ENCODE results near the gene SYNDIG1.

Gene SYNDIG1
- total RNA-seq: 0 reads per million in 4 experiments

DNA sequence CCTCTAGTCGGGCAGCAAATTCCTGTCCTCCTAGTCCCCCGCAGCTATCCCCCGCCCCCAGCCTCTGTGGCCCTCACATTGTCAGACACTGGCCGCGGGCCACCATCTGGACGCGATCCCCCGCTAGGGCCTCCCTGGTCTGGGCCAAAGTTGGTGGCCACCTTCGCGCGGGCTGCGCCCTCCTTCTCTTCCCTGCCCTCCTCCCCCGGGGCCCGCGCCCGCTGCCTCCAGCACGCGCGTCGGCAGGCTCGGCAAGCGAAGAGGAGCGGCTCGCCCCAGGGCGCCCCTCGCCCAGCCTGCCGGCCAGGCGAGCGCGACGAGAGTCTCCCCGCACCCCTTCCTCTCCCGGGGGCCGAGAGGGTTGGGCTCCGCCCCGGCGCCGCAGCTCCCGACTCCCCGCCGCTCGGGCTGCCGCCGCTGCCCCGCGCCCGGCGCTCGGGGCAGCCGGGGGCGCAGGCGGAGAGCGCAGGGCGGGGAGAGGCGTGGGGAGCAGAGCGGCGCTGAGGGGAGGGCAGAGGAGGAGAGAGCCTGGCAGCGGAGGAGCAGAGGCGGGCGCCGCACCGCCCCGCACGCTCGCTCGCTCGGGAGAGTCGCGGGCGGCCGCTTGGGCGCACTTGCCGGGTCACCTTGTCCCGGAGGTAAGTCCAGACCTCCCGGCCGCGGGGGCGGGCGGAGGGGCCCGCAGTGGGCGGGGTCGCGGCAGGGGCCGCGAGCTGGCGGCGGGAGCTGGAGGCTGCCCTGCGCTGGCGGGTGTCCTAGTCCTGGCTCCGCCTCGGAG, at the start of gene SYNDIG1:
SYNDIG1 (plus strand) TSS at position 514 of the 778 bp plus-strand sequence. CDS start 73,469 bp downstream, outside the sequence.
- DNase-seq: no peak

DNA sequence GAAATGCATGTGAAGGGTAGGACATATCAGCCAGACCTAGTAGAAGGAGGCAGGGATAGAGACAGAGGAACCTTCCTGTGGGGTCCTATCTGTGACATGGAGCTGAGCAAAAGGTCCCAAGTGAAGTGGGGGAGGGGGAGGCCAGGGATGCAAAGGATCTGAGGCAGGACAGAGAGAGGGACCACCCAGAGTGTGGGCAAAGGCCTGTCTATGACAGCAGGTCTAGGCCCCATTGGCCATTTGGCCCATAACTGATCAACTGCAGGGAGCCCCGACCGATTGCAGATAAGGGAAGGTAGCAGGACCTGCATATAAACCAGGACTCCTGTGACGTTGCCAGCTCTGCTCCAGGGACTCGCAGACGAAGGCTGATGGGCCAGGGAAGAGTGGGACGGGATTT, 49.6 kb upstream of the SYNDIG1 start:
- no peak for DNase-seq

DNA sequence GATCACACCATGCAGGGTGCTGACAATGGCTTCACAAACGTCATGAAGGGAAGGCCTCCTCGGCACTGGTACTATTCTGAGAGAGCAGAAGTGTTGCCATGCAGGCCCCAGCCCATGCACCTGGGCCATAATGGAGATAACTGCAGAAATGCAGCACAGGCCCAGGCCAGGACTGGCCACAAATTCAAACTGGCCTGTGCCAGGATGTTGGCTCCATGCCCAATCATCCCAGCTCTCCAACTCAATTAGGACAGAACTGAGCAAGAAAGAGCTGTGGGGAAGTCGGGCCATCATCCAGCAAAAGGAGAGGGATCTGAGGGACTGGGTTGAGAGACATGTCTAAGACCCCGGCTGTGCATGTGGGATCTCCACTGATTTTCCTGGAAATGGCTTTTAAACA, 48.9 kb upstream of the SYNDIG1 start:
- no peak for DNase-seq

DNA sequence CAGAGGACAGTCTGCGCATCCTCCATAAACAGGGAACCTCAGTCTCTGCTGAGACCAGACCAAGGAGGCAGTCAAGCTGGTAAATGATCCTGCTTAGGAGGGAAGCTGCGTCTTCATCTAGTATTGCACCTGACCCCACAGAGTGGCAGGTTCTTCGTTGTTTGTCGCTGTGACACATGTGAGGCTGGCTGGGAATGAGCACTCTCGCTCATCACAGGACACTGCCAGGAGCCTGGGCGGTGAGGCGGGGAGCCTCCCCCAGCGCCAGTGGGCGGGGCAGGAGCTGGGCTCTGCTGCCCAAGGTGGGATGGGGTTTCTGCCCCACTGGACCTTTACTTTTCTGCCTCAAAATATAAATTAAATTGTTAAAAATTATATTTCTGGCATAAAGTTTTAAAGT, 48.4 kb upstream of the SYNDIG1 start:
- DNase-seq: no peak

DNA sequence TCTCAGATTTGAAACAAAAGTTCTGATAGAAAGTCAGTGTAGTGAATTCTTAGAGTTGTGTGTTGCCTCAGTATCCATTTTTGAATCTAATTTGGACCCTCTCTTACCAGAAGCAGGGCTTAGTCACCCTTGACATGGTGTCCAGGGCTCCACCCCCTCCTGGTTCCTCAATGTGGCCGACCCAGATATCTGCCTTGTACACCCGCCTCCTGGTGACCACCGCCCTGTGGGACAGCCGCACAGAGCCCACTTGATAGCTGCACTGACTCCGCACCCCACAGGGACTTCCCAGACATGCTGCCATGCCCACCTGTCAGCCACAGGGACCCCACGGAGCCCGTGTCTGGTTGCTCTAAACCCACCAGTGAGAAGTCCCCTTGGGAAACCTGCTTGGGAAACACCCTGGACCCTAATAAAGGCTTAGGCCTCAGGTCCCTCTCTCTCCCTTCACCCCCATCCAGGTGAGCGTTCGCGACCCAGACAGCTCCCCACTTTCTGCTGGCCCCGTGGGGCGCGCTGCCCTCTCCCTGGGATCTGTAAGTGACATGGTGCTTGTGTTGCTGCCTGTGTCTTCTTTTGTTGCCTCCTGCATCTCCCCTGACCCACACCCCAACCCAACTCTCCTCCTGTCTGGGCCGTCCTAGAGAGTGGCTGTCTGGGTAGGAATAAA, 47.2 kb upstream of the SYNDIG1 start:
- no peak for DNase-seq

DNA sequence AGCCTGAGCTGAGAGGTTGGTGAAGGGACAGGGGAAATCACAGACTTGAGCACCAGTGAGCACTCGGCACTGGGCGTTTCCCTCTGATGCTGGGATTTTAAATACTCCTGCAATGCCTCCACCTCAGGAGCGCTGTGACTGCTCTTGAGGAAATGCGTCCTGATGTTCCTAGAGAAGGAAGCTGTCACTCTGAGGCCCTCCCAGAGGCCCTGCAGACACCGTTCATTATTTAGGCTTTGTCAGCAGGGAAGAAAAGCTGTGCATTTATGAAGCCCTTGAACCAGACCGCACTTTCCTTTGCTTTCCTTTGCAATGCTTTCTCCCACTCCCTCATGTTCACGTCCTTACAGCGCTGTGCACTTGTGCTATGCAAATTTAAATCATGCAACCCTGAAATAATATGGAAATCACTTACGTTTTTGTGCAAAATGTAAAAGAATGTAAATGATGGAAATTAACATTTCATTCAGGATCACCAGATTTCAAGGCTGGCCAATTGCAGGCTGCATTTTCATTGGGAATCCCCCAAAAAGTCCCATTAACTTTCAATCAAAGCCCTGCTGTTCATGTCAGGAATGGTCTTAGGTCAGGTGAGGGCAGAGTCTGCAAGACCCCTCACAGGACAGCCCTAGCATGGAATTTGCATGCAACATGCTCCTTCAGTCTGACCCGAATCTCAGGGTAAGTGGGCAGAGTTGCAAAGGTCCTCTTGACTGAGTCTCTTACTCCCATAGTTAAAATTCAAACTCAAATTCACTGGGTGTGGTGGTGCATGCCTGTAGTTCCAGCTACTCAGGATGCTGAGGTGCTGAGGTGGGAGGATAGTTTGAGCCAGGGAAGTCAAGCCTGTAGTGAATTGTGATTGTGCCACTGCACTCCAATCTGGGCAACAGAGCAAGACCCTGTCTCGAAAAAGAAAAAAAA, 45.8 kb upstream of the SYNDIG1 start:
- DNase-seq: no peak

DNA sequence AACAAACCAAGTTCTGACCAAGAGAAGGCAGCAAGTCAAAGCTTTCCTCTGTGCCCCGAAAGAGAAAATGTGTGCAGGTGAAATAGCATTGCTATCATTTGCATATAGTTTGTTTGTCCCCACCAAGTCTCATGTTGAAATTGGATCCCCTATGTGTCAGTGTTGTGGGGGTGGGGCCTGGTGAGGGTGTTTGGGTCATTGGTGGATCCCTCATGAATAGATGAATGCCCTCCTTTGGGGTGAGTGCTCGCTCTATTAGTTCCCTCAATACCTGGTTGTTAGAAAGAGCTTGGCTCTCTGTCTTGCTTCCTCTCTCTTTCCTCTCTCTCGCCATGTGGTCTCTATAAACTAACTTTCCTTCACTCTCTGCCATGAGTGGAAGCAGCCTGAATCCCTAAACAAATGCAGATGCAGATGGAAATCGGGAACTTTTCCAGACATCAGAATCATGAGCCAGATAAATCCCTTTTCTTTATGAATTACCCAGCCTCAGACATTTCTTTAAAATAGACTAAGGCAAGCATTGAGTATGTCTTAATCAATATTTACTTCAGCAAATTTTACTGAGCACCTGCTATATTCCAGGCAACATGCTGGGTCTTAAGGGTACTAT, 43.8 kb upstream of the SYNDIG1 start:
- no peak for DNase-seq

DNA sequence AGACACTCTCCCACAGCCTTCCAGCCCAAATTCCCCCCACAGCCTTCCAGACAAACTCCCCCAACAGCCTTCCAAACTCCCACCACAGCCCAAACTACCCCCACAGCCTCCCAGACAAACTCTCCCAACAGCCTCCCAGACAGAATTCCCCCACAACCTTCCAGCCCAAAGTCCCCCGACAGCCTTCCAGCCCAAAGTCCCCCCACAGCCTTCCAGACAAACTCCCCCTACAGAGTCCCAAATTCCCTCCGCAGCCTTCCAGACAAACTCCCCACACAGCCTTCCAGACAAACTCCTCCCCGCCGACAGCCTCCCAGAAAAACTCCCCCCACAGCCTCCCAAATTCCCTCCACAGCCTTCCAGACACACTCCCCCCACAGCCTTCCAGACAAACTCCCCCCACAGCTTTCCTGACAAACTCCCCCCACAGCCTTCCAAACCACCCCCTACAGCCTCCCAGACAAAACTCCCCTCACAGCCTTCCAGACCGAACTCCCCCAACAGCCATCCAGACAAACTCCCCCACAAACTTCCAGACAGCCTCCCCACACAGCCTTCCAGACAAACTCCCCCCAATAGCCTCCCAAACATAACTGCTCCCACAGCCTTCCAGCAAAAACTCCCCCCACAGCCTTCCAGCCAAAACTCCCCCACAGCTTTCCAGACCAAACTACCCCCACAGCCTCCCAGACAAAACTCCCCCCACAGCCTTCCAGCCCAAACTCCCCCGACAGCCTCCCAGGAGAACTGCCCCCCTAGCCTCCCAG, 38.0 kb upstream of the SYNDIG1 start:
- DNase-seq: no peak

DNA sequence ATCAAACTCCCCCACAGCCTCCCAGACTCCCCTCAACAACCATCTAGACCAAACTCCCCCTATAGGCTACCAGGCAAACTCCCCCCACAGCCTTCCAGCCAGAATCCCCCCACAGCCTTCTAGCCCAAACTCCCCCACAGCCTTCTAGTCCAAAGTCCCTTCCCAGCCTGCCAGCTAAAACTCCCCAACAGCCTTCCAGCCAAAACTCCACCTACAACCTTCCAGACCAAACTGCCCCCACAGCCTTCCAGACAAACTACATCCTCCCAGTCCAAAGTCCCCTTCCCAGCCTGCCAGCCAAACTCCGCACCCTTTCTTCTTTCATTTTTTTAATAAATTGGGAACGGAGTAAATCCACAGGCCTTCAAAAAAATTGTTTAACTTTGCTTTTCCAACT, 37.4 kb upstream of the SYNDIG1 start:
- DNase-seq: no peak

DNA sequence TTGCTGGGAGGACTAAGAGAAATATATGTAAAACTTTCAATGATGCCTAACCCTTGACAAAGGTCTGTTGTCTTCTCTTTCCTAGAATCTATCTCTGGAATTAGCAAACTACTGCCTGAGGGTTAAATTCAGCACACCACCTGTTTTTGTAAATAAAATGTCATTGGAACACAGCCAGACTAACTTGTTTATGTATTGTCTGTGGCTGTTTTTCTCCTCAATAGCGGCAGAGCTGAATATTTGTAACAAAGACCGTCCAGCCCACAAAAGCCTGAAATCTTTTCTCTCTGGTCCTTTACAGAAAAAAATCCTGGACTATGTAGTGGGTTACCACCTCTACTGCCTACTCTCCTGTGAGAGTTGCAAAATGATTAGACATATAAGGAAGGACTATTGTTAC, 33.3 kb upstream of the SYNDIG1 start:
- DNase-seq: no peak

DNA sequence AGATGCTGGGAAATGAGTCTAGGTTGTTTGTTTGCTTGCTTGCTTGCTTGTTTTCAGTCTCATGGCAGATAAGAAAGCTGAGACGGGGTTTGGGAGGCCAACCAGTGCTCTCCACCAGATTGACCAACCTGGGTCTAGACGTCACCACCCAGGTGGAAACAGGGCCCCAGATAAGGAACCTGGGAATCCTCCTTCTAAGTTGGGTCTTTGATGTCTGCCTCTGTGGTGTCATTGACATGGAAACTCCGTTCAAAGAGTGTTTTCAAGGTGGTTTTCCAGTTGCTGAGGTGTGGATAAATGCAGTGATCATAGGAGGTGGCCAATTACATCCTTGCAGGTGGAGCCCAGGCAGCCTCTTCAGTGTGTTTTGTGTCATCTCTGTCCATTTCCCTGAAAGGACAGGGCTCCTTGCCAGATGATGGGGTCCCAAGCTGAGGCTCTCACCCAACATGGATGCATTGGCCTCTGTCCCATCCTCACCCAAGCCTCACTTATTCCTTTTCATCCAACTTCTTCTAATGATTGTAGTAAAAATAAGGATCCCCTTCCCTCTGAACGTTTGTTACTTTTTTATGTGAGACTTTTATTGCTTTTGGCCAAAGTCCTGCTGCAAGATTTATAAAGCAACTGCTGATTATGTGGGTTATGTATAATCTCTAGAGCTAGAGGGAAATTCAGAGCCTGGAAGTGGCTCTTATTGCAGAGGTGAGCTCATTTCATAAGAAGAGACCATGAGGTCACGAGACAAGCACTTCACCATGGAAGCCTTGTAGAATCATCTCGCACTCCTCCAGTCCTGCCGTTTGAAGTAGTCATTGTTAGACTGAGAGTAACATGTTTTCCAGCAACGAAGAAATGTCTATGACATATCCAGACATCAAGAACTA, 32.0 kb upstream of the SYNDIG1 start:
- DNase-seq: no peak

DNA sequence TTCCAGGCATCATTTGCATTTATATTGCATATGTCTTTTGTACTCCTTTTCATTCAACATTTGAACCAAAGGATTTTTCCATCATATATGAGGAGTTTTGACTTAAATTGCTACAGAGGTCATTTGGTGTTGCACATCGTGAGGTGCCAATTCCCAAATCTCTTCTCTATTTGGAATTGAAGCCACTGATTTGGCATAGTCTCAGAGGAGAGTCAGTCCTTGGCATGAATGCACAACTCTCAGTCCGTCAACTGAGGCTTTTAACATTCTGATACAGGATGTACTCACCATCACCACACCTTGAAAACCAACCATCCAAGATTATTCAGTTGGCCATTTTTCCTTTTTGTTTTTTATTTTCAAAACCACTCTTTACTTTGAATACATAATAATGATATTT, 31.1 kb upstream of the SYNDIG1 start:
- DNase-seq: no peak

DNA sequence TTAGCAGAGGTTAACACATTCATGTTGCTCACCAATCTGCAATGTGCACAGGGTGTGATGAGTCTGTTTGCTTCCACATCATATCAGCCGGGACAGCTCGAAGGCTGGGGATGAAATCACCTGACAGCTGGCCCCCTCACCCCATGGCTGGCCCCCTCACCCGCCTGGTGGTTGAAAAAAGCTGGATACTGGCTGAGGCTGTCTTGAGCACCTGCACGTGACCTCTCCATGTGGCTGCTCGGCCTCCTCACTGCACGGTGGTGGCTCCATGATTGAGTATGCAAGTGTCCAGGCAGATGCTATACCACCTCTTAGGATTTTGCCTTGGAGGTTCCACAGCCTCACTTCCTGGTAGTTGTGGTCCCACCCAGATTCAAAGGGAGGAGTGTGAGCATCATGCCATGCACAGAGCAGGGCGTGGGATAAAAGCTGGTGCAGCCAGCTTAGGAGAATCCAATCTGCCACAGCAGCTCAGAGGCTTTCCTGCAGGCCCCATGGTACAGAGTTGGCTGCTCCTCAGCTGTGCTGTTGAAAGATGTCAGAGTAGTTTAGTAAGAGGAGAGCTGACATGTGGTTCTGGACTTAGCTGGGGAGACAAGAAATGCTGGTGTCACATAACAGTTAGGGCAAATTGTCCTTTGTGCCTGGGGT, 29.6 kb upstream of the SYNDIG1 start:
- no peak for DNase-seq

DNA sequence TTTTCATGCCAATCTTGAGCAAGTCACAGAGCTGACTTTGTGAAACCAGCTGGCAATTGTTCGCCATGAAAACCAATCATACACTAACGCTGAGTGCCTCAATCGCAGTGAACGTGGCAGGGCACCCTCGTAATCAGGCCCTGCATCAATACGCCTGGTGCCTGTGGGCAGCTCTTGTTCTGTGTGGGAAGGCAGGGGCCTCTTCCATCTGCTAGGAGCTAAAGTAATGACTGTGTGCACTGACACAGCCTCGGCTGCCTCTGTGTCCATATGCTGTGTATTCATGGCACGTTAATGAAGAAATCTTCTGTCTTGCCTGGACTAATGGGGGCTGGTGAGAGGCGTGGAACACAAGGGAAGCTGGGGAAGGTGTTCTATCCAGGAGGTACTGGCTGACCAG, 27.8 kb upstream of the SYNDIG1 start:
- DNase-seq: no peak

DNA sequence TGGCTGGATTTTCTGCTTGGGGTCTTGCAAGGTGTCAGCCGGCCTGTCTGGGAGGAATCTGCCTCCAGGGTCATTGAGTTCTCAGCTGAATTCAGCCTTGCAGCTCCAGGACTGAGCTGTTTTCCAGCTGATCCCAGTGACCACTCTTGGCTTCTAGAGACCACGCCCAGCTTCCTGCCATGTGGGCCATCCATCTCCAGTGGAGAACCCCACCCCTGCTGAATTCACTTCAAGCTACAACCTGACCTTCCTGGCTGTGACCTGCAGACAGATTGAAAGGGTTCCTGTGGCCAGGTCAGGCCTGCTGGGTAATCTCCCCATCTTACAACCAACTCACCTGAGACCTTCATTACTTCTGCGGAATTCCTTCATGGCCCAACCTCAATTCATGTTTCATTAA, 26.5 kb upstream of the SYNDIG1 start:
- DNase-seq: no peak

DNA sequence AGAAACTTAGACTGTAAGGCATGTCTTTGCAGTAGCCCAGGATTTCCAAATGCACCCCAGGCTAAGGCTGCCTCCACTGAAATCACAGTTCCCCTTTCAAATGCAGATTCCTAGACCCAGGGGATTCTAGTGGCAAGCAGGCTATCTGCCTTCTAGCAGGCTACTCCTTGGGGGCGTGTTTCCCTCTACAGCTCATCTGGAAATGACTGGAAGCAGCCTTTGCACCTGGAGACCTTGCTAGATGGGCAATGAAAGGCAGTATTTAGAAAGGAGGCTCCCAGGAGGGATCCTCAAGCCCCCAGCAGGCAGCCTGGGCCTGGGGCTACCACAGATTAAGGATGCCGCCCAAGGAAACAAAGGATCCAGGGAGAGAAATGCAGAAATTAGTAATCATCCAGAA, 26.0 kb upstream of the SYNDIG1 start:
- no peak for DNase-seq

DNA sequence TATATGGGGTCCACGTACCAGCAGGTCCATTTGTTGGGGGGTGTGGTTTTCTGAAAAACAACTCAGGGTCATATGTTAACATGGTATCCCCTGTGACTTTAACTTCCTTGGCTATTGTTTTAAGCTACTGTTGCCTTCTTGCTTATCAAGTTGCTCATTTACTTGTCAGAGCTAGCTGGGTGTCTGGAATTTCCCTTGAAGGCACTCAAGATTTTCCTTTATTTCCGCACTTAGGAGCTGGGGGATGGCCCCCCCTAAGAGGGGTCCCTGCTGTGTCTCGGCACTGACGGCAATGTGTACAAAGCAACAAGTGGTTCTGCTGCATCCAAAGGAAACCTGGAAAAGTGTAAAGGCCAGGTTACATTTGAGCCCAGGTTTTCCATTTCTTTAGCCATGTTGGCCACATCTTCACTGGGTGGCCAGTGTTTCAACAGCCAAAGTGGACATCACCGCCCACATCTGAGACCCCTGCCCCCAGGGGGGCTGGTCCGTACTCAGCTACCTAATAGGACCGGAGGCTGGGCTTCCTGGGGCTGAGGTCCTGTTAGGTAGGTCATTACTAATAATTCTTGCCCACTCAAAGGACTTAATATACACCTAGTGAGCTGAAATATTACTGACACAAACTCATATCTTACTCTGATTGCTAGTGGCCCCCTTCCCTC, 24.8 kb upstream of the SYNDIG1 start:
- DNase-seq: no peak

DNA sequence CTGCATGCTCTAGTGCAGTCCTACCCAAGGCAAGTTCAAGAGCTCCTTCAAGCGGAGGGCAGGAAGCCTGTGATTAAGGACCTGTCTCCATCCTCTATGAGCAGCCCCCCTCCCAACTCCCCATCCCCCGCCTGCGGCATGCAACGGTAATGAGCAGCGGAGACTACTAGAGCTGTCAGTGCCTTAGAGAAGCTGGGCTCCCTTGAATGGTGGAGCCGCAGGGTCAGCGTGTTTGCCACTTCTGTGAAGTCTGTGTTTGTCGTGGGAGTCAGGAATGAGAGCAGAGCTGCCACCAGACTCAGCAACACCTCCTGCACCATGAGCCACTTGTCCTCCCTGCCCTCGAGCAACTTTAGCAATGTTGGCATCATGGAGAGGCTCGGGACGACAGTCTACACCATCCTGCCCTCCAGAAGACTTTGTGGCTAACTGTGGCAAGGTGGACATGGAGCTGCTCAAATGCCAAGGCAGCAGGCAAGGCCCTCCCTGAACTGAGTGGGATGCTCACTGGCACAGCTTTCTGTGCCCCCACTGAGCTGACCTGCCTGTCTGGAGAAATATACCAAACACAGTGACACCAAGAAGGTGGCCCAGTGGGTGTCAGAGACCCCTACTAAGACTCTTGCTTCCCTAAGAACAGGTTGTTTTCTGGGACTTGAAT, 23.8 kb upstream of the SYNDIG1 start:
- DNase-seq: no peak

DNA sequence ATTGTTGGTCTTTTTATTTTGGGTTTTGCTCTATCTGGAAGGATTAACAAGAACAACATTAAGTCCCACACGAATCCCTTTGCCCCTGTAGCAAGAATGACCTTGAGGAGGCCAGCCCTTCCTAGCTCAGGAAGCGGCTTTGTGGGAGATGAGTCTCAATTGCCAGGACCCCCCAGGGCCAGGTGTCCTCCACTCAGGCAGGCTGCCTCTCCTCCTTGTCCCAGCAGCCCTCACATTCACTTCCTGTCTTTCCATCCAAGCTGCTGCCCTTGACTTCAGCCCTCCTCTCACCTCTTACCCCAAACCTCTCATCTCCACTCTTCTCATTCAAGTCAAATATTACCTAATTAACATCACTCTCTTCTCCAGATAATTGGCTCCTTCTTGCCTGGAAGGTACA, 22.6 kb upstream of the SYNDIG1 start:
- no peak for DNase-seq
